Measurements from ENCODE around the gene OSER1. TPM values are rescaled to one million over a fixed set of nuclear protein-coding genes. Genes with fewer than 3 reads are reported as not detected.

OSER1 gene
- polyA plus RNA-seq, 1 donor = 43.4 TPM

GRCh38 chr20:44166008-44166407 is 44.6 kb downstream of the OSER1 start:
- H3K27me3 ChIP-seq (ENCODE audit: control insufficient read depth, insufficient read depth, low read length) = peaks cover 2% of the 10 kb centered on the region
- H3K4me3 ChIP-seq (ENCODE audit: low read length) = no peak overlapping the region
- H3K27ac ChIP-seq (ENCODE audit: low read length) = no peak overlapping the region
- H3K36me3 ChIP-seq (ENCODE audit: control insufficient read depth, insufficient read depth, low read length) = no peaks in the 10 kb centered on the region
- H3K9me3 ChIP-seq (ENCODE audit: control insufficient read depth, low read depth, low read length) = no peaks in the 10 kb centered on the region
- no peaks in the 10 kb centered on the region for H3K4me1 ChIP-seq (ENCODE audit: control insufficient read depth, insufficient read depth, low read length)
- WGBS (ENCODE audit: insufficient coverage, low lambda C conversion rate) = no CpG with 5 or more reads among the region's 4 CpGs
- DNase-seq = no peak

- DNase-seq = no peak
- Histone ChIP-seq H3K4me3 (ENCODE audit: low read length) (no peak overlapping the region), H3K36me3 (ENCODE audit: control insufficient read depth, insufficient read depth, low read length) (peaks cover 3% of the 10 kb centered on the region), H3K9me3 (ENCODE audit: control insufficient read depth, low read depth, low read length) (peaks cover 9% of the 10 kb centered on the region), H3K27ac (ENCODE audit: low read length) (no peak overlapping the region), H3K27me3 (ENCODE audit: control insufficient read depth, insufficient read depth, low read length) (peaks cover 9% of the 10 kb centered on the region), H3K4me1 (ENCODE audit: control insufficient read depth, insufficient read depth, low read length) (no peaks in the 10 kb centered on the region)
- WGBS (ENCODE audit: insufficient coverage, low lambda C conversion rate) = no CpG with 5 or more reads among the region's 56 CpGs
These were observed 50.4 kb downstream of the OSER1 start for GRCh38 chr20:44160133-44160532.

- H3K4me1 ChIP-seq (ENCODE audit: control insufficient read depth, insufficient read depth, low read length) = no peaks in the 10 kb centered on the region
- H3K4me3 ChIP-seq (ENCODE audit: low read length) = no peak overlapping the region
- peaks cover 3% of the 10 kb centered on the region for H3K36me3 ChIP-seq (ENCODE audit: control insufficient read depth, insufficient read depth, low read length)
- peaks cover 9% of the 10 kb centered on the region for H3K9me3 ChIP-seq (ENCODE audit: control insufficient read depth, low read depth, low read length)
- 47% methylated on average over 15 of the region's 50 CpGs for WGBS (ENCODE audit: insufficient coverage, low lambda C conversion rate)
- peaks cover 9% of the 10 kb centered on the region for H3K27me3 ChIP-seq (ENCODE audit: control insufficient read depth, insufficient read depth, low read length)
- no peak overlapping the region for H3K27ac ChIP-seq (ENCODE audit: low read length)
- DNase-seq = no peak
These were observed 50.9 kb downstream of the OSER1 start for GRCh38 chr20:44159711-44160110.

- WGBS (ENCODE audit: insufficient coverage, low lambda C conversion rate) = 83% methylated on average over 1 of the region's 2 CpGs
- DNase-seq = no peak
- Histone ChIP-seq H3K27me3 (ENCODE audit: control insufficient read depth, insufficient read depth, low read length) (peaks cover 9% of the 10 kb centered on the region), H3K9me3 (ENCODE audit: control insufficient read depth, low read depth, low read length) (peaks cover 9% of the 10 kb centered on the region), H3K36me3 (ENCODE audit: control insufficient read depth, insufficient read depth, low read length) (peaks cover 3% of the 10 kb centered on the region), H3K4me1 (ENCODE audit: control insufficient read depth, insufficient read depth, low read length) (no peaks in the 10 kb centered on the region), H3K27ac (ENCODE audit: low read length) (no peak overlapping the region), H3K4me3 (ENCODE audit: low read length) (no peak overlapping the region)
These were observed 51.4 kb downstream of the OSER1 start for GRCh38 chr20:44159125-44159524.

- H3K27ac ChIP-seq (ENCODE audit: low read length) = no peak overlapping the region
- no peak for DNase-seq
- H3K9me3 ChIP-seq (ENCODE audit: control insufficient read depth, low read depth, low read length) = peaks cover 9% of the 10 kb centered on the region
- no CpG with 5 or more reads among the region's 5 CpGs for WGBS (ENCODE audit: insufficient coverage, low lambda C conversion rate)
- no peaks in the 10 kb centered on the region for H3K4me1 ChIP-seq (ENCODE audit: control insufficient read depth, insufficient read depth, low read length)
- H3K4me3 ChIP-seq (ENCODE audit: low read length) = no peak overlapping the region
- peaks cover 3% of the 10 kb centered on the region for H3K36me3 ChIP-seq (ENCODE audit: control insufficient read depth, insufficient read depth, low read length)
- peaks cover 9% of the 10 kb centered on the region for H3K27me3 ChIP-seq (ENCODE audit: control insufficient read depth, insufficient read depth, low read length)
These were observed 53.5 kb downstream of the OSER1 start for GRCh38 chr20:44157061-44157460.

- no CpG with 5 or more reads among the region's 7 CpGs for WGBS (ENCODE audit: insufficient coverage, low lambda C conversion rate)
- Histone ChIP-seq H3K4me3 (ENCODE audit: low read length) (no peak overlapping the region), H3K9me3 (ENCODE audit: control insufficient read depth, low read depth, low read length) (peaks cover 3% of the 10 kb centered on the region), H3K27me3 (ENCODE audit: control insufficient read depth, insufficient read depth, low read length) (peaks cover 1% of the 10 kb centered on the region), H3K27ac (ENCODE audit: low read length) (peak overlapping the region; percentile 42), H3K4me1 (ENCODE audit: control insufficient read depth, insufficient read depth, low read length) (no peaks in the 10 kb centered on the region), H3K36me3 (ENCODE audit: control insufficient read depth, insufficient read depth, low read length) (peaks cover 3% of the 10 kb centered on the region)
- DNase-seq = no peak
These were observed 56.0 kb downstream of the OSER1 start for GRCh38 chr20:44154521-44155001.

GRCh38 chr20:44153636-44154043 is 56.9 kb downstream of the OSER1 start:
- H3K9me3 ChIP-seq (ENCODE audit: control insufficient read depth, low read depth, low read length) = no peaks in the 10 kb centered on the region
- H3K4me1 ChIP-seq (ENCODE audit: control insufficient read depth, insufficient read depth, low read length) = no peaks in the 10 kb centered on the region
- H3K27ac ChIP-seq (ENCODE audit: low read length) = peak overlapping the region; percentile 59
- no peaks in the 10 kb centered on the region for H3K27me3 ChIP-seq (ENCODE audit: control insufficient read depth, insufficient read depth, low read length)
- WGBS (ENCODE audit: insufficient coverage, low lambda C conversion rate) = no CpG with 5 or more reads among the region's 6 CpGs
- H3K4me3 ChIP-seq (ENCODE audit: low read length) = no peak overlapping the region
- H3K36me3 ChIP-seq (ENCODE audit: control insufficient read depth, insufficient read depth, low read length) = peaks cover 3% of the 10 kb centered on the region
- peak in 1 of 2 donors; percentile 27 for DNase-seq

GRCh38 chr20:44151621-44152416 is 58.8 kb downstream of the OSER1 start:
- no peaks in the 10 kb centered on the region for H3K4me1 ChIP-seq (ENCODE audit: control insufficient read depth, insufficient read depth, low read length)
- no peaks in the 10 kb centered on the region for H3K9me3 ChIP-seq (ENCODE audit: control insufficient read depth, low read depth, low read length)
- DNase-seq = no peak
- no CpG with 5 or more reads among the region's 14 CpGs for WGBS (ENCODE audit: insufficient coverage, low lambda C conversion rate)
- H3K27me3 ChIP-seq (ENCODE audit: control insufficient read depth, insufficient read depth, low read length) = no peaks in the 10 kb centered on the region
- H3K27ac ChIP-seq (ENCODE audit: low read length) = no peak overlapping the region
- H3K36me3 ChIP-seq (ENCODE audit: control insufficient read depth, insufficient read depth, low read length) = no peaks in the 10 kb centered on the region
- H3K4me3 ChIP-seq (ENCODE audit: low read length) = no peak overlapping the region

GRCh38 chr20:44146272-44146671 is 64.3 kb downstream of the OSER1 start:
- no CpG with 5 or more reads among the region's 4 CpGs for WGBS (ENCODE audit: insufficient coverage, low lambda C conversion rate)
- no peaks in the 10 kb centered on the region for H3K4me1 ChIP-seq (ENCODE audit: control insufficient read depth, insufficient read depth, low read length)
- peaks cover 3% of the 10 kb centered on the region for H3K36me3 ChIP-seq (ENCODE audit: control insufficient read depth, insufficient read depth, low read length)
- no peak for DNase-seq
- no peak overlapping the region for H3K27ac ChIP-seq (ENCODE audit: low read length)
- H3K9me3 ChIP-seq (ENCODE audit: control insufficient read depth, low read depth, low read length) = no peaks in the 10 kb centered on the region
- H3K27me3 ChIP-seq (ENCODE audit: control insufficient read depth, insufficient read depth, low read length) = no peaks in the 10 kb centered on the region
- no peak overlapping the region for H3K4me3 ChIP-seq (ENCODE audit: low read length)

All from large intestine (tissue), 3 donors.